ENCODE results near the gene LYZL1.
"Not testable (repeated sequence)": the region's sequence is repeated elsewhere in the genome, so short reads cannot be mapped to it uniquely, and the experiment has no call there.

Gene LYZL1

DNA sequence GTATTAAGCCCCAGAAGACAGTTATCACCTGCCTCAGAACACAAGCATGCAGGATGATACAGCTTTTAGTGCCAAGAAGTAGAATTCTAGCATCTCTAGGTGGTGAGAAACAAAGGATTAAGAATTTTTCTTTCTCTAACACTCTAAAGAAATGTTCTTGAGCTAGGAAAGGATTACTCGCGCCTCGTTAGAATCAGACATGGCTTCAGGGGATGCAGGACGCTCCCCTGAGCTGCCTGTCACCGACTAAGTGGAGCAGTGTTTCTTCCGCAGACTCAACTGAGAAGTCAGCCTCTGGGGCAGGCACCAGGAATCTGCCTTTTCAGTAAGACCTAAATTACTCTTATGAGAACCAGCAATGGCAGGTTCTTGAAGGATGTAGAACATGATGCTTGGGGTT lies at the start of gene LYZL1:
Gene LYZL1, plus strand, starts transcription at position 165 of the 400 bp plus-strand sequence. CDS start 2,798 bp downstream, outside the sequence.
- DNase-seq (ENCODE audit: low read depth in 2 of 2), result not testable (repeated sequence)

DNA sequence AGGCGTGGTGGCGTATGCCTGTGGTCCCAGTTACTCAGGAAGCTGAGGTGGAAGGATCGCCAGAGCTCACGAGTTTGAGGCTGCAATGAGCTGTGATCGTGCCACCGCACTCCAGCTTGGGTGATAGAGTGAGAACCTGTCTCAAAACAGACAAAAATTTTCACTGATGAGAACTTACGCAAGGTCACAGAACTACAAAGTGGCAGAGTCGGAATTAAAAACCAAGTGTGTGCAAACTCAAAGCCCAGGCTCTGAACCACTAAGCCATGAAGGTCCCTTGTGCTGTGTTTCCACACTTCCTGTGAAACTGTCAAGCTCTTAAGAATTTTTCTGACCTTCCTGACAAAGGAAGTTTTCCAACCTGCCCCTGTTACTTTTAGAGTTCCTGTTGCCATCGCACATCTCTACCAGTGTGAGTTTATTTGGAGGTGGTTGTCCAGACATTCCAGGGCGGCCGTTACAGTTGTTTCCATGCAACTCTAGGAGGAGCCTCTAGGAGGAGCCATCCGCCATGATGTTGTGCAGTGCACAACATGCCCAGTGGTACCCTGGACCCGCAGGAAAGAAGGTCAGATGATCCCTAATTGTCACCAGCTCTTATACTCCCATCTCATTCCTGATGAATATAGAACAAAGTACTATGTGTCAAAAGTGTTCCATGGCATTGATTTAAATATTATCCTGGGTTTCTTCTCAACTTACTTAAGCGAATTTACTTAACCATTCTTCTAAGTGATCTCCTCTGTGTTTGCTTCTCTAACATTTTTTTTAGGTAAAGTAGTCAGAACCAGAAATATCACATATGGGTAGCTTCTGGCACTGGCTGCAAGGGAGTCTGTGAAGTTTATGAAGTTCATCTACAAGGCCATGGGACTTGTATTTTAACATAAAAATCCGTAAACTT lies 49.0 kb upstream of the LYZL1 start:
- DNase-seq (ENCODE audit: low read depth in 2 of 2), result no peak

DNA sequence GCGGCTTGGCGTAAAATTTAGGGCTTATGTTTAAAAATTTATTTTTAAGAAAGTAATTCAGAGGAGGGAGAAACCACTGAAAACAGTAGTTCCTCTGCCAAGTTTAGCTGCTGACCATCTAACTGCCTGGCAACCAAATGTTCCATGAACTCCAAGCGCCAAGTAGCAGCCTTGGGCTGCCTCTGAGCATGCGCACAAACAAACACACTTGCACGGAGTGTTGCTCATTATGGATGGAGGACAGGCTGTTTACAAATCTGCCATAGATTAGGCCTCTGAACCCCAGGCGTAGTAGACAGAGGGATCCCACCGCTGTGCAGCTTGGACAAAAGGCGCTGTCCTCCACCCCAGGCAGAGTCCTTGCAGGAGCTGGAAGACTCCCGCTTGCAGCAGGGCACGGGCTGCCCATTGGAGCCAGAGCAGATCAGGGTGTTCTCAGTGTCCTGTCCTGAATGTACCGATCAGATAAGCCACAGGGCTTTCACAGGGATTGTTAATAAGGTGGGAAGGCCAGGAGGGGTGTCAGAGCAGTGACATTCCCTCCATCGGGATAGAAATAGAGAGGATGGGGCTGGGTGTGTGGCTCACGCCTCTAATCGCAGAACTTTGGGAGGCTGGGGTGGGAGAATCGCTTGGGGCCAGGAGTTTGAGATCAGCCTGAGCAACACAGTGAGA lies 47.7 kb upstream of the LYZL1 start:
- no peak for DNase-seq (ENCODE audit: low read depth in 2 of 2)

DNA sequence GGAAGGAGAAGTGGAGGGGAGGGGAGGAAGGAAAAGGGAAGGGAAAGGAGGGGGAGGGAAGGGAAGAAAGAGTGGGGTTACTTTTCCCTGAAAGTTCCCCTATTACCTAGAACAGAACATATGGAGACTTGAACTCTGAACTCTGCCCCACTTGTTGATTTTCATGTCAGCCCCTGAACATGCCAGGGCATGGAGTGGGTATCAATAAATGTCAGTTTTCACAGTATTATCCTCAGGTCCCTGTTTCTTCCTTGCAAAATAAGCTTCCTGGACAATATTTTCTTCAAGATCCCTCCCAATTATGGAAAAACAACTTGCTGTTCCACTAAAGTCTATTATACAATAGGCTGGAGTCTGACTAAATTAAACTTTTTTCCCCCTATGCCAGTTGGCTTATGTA lies 46.9 kb upstream of the LYZL1 start:
- no peak for DNase-seq (ENCODE audit: low read depth in 2 of 2)

DNA sequence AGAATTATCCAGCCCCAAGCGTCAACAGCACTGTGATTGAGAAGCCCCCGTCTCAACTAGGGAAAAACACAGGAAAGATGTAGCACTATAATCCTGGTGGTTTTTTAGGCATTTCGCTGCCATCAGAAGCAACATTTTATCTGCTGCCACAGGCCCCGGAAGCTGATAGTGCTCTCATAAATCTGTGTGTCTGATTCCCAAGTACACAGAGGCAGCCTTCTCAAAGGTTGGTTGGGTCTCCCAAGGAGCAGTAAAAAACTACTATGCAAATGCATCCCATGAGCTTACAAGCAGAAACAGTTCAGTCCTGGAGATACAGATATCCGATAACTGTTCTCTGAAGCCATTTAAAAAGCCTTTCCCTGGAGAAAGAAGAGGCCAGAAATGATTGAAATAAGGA lies 45.8 kb upstream of the LYZL1 start:
- no peak for DNase-seq (ENCODE audit: low read depth in 2 of 2)

DNA sequence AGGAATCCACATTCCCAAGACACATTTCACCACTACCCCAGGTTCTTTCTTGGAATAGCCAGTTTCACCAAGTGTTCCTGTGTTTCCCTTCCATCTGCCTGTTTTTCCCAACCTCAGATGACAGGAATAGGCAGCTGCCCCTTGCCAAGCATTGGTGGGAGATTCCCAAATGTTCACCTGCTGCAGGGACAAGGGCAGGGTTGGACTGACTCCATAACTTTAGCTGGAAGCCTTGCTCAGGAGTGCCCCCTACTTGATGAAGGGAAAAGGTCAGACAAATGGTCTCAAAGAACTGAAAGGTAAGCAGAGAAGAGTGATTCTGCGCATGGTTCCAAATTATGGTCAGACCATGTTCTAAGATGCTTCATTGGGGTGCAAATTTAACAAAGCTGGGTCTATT lies 45.1 kb upstream of the LYZL1 start:
- no peak for DNase-seq (ENCODE audit: low read depth in 2 of 2)

DNA sequence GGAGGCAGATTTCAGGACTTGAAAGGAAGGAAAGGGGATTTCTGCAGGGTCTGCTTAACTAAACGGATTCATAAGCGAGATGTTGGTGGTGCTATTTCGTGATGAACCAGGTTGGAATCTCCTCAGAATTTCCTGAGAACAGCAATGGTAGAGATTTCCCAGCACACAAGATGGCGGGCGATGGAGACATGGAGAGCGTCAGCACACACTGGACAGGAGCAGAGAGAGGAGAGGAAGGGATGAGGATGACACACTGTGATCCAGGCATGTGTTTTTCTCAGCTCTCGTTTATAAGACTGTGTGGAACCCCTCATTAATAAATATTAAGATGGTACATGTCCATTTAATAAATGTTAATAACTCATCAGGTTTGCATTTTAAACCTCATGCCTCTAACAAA lies 43.9 kb upstream of the LYZL1 start:
- DNase-seq (ENCODE audit: low read depth in 2 of 2), result no peak

DNA sequence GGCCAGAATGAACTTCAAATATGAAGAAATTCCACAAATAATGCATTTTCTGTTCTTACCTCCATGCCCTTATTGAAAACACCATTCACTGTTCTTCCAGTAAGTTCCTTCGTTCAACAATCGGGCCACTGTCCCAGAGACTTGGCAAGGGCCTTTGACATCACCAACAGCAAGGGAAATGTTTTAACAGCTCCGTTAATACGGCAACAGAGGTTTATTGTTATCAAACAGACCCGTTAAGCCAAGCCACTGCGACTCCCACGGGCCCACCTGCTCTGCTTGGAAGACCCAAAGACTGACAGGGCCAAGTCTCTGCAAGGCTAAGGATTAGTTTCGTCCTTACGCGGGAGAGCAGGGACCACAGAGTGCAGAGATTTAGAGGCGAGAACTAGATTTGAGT lies 43.4 kb upstream of the LYZL1 start:
- DNase-seq (ENCODE audit: low read depth in 2 of 2), result no peak

DNA sequence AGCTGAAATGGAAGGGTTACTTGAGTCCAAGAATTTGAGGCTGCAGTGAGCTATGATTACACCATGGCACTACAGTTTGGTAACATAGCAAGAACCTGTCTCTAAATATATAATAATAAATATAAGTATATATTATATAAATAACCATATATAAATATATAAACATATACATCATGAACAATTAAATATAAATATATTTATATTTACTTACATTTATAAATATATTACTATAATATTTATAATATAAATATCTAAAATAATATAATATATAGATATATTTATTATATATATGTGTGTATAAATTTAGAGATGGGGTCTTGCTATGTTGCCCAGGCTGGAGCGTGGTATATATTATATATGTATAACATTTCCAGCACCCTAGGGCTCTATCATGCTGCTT lies 42.4 kb upstream of the LYZL1 start:
- no peak for DNase-seq (ENCODE audit: low read depth in 2 of 2)

DNA sequence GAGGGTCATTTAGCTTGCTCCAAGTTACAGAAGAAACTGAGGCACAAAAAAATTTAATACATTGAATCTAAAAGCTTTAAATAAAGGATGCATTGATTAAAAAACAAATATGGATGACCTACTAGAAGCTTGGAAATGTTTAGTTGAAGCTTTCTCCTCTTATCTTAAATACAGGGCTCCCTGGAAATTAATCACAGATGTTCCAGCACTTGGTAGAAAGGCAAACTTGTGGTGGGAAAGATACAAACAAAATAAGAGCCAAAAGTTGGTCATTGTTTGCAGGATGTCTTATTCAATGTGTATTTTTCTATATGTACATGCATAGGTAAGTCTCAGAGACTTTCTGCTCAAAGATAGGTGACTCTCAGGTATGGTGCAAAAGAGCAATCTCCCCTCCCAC lies 40.7 kb upstream of the LYZL1 start:
- DNase-seq (ENCODE audit: low read depth in 2 of 2), result no peak

DNA sequence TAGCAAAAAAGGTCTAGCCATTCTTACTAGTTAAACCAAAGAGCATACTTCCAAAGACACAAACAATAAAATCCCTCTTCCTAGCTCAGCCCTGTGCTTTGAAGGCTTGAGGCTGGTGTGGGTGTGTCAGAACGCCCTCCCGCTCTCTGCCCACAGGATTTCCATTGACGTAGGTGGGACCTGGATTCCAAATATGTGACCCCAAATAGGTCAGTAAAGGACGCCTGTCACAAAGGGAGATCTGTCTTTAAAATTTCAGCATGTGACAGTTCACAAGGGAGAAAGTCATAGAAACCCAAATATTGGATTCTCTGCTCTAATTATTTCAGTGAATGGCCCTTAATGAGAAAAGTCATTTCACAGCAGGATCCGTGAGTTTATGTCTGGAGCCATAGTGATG lies 39.9 kb upstream of the LYZL1 start:
- DNase-seq (ENCODE audit: low read depth in 2 of 2), result no peak

DNA sequence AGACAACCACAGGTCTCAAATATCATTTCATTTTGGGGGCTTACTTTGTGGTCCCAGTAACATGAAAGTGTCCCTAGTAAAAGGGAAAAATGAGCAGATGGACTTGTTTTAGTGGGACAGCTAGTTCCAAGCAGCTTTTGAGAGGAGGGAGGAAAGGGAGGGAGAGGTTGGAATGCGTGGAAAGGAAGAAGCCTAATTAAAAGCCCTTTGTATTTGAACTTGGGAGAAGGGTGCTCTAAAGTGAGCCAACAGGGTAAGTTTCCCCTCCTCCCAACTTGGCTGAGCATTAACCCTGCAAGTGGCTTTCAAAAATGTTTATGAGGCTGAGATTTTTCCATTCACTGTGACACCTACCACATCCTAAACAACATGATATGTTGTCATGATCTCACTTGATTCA lies 38.8 kb upstream of the LYZL1 start:
- no peak for DNase-seq (ENCODE audit: low read depth in 2 of 2)

DNA sequence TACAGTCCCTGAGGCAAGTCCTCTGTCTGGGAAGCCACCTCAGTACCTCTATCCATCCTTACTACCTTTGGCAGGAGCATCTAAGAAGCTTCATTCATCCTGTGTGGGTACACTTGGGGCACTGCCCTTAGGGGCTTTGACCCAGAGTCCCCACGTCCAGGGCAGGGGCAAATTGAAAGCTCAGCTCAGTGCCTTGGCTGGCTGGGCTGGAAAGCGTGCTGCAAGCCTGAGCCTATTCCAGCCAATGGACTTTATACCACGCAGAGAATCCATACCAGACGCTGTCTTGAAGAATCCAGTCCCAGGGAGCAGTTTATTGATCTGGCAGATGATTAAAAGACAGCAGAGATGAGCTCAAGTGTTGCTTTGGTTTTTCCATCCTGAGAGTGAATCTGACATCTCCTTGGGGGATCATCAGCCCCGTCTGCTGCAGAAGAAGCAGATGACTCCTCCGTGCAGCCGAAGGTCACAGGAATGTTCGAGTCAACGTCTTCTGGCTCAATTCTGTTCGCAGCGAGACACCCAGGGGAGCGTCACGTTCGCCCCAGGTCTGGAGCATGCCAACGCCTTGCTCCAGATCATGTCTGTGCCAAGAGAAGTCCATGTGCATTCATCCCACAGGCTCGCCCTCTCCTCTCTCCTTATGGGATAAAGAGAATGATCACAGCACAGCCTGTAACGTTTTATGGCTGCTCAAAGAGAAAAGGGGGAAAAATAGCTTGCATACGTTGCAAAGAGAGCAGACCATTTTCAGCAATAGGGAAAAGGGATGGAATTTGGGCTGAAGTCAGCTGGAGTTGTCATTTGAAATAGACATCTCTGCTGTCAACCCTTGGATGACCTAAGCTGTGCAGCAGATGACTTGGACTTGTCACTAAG lies 35.8 kb upstream of the LYZL1 start:
- no peak for DNase-seq (ENCODE audit: low read depth in 2 of 2)

DNA sequence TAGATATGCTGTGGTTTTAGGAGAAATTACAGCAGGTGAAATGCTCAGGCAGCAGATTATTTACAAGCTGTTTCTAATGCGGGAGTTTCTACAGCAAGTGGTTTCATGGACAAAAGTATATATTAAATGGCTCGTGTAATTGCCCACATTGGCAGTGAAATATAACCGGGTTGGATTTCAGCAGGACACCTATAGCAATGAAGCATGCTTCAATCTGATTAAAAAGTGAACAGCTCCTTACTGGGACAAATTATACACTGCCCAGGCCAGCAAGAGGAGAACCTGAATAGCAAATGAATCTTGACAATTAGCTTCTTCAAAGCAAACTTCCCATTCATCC lies 35.2 kb upstream of the LYZL1 start:
- no peak for DNase-seq (ENCODE audit: low read depth in 2 of 2)

DNA sequence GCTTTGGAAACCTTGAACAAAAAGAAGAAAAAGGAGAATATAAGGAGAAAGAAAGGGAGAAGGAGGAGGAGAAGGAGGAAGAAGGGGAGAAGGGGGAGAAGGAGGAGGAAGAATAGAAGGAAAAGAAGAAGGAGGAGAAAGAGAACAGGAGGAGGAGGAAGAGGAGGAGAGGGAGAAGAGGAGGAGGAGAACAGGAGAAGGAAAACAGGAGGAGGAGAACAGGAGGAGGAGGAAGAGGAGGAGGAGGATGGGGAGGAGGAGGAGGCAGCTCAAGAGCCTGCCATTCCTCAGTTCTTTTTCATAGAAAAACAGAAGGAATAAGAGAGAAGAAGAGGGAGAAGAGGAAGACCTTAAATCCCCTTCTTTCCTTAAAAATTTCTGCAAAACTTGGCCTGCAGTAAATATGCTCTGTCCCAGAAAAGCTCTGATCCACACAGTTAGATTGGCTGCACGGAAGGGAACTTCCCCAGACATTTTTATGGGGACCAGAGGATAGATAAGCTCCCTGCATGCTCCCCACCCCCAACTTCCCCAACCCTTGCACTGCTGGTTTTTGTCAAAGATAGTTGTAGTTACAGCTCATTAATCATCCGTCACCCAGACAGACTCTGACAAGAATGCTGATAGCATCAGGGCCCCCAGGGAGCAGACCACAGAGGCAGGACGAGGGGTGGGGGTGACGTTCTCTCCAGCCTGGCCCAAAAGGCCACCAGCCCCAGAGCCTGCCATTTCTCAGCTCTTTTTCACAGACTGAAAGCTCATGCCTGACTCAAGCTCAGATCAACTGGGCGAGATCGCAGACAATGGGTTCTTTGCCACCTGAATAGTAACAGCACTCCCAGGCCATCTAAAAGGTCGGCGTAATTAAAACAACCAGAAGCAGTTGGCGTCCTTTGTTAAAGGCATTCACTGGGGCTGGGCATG lies 34.5 kb upstream of the LYZL1 start:
- DNase-seq (ENCODE audit: low read depth in 2 of 2), result no peak

DNA sequence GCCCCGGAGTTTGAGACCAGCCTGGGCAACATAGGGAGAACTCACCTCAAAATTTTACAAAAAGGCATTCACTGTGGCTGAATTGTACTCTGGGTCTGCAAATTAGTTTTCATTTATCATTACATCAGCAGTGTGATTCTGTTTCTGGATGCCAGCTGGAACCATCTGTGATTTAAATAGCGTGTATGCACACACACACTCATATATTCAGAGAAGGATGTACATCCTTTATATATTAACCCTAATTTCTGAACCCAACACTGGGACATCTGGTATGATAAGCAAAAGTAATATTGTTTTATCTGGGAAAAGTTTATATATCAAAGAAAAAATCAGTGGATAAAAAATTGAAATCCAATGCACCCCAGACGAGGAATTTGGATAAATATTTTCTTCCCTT lies 33.8 kb upstream of the LYZL1 start:
- no peak for DNase-seq (ENCODE audit: low read depth in 2 of 2)

DNA sequence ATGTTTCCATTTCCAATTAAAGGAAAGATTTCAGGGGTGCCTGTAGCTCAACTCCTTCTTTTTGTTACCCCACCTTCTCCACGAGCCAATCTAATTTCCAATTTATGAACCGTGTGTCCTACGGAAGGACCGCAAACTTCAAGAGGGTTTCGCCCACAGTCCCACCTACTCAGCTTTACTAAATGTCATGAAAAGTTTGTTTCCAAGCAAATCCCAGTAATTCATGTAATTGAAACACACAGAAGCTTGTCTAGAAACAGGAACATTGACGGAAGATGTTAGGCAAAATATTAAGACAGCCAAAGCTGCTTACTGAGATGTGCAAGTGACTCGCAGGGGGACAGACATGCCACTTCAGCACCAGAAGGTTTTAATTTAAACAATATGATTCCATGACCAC lies 32.9 kb upstream of the LYZL1 start:
- no peak for DNase-seq (ENCODE audit: low read depth in 2 of 2)

DNA sequence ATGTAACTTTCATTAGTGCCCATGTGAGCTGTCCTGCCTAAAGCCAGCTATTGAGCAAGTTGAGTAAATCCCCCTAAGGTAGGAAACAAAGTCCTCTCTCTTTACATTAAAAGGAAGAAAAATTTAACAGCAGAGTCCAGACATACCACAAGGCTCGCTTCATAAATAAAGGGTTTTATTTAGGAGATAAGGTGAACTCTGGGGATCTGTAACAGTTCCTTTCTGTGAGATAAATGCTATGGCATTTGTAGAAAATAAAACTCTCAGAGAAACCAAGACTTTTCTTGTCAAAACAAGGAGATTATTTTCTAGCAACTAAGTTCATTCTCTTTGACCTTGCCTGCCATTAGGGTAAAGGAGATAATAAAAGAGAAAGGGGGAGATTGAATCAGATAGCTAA lies 32.3 kb upstream of the LYZL1 start:
- no peak for DNase-seq (ENCODE audit: low read depth in 2 of 2)

DNA sequence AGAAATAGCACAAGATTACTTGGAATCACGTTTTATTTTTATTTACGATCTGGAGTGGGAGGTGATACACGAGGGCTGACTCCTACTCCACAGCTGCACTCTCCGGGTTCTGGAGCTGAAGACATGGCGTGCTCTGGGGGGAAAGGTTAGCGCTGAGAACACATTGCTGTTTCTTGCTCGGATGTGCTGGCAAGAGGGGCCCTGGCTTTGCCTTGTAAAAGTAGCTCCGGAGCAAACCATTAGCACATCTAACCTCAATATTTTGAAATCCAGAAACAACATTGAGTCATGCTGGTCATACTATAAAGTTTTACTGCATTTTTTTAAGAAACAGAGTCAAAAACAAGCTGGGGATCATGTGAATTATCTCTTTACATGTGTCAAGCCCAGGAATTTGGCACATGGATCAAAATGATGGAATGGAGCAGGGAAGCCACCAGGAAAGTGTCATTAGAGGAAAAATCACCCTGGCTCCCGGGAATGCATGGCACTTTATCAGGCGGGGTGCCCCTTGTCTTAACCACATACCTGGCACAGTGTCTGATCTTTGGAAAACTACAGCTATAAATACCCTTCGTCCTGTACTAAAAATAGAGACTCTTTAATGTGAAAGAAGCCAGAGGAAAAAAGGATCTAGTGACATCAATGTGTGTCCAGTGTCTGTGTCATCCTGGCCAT lies 31.6 kb upstream of the LYZL1 start:
- no peak for DNase-seq (ENCODE audit: low read depth in 2 of 2)

DNA sequence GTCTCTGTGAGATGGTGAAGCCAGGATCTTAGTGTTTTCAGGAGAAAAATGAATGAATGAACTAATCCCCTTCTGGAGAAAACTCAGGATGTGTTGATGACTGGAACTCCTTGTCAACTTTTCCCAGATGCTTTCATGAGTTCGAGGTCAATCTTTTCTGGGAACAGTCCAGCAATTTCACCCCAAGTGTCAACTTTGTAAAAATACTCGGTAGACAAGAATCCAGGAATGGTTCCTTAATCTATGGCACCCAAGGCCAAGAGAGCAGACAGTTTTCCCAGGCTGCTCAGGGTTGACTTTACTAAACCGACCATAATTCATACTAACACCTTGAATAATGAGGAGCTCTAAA lies 31.1 kb upstream of the LYZL1 start:
- DNase-seq (ENCODE audit: low read depth in 2 of 2), result no peak

DNA sequence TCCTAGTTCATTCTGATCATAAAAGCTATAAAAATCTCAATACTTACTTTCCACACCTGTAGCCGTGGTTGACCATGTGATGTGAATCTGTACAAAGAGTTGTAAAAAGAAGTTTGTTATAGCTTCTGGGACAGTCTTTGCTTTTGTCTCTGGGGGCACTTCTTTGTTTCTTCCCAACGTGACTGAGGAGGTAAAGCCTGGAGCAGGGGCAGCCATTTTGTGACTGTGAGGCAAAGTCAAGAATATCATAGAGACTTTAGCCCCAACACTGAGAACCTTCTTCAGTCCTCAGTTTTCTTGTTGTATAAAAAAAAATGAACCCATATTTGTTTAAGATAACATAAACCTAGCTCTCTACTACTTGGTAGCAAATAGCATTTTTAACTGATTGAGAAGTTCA lies 29.4 kb upstream of the LYZL1 start:
- DNase-seq (ENCODE audit: low read depth in 2 of 2), result no peak
